ENCODE results near the gene FPR3.

Gene FPR3

GRCh38 chr19:51807925-51808324, 13.0 kb downstream of the FPR3 start:
- no peak for ATAC-seq

GRCh38 chr19:51808333-51808986, 13.5 kb downstream of the FPR3 start:
- no peak for ATAC-seq

- ATAC-seq: no peak
These were observed 14.8 kb downstream of the FPR3 start for GRCh38 chr19:51809787-51810186.

- no peak for ATAC-seq
These were observed 15.3 kb downstream of the FPR3 start for GRCh38 chr19:51810223-51810622.

- ATAC-seq: no peak
These were observed 16.4 kb downstream of the FPR3 start for GRCh38 chr19:51811344-51811743.

GRCh38 chr19:51815043-51815442, 20.1 kb downstream of the FPR3 start:
- no peak for ATAC-seq

GRCh38 chr19:51816711-51817110, 21.8 kb downstream of the FPR3 start:
- ATAC-seq: no peak

- no peak for ATAC-seq
These were observed 25.1 kb downstream of the FPR3 start for GRCh38 chr19:51820011-51820410.

- ATAC-seq: no peak
These were observed 26.0 kb downstream of the FPR3 start for GRCh38 chr19:51820831-51821446.

GRCh38 chr19:51821456-51821855, 26.5 kb downstream of the FPR3 start:
- ATAC-seq: no peak

GRCh38 chr19:51821921-51822320, 27.0 kb downstream of the FPR3 start:
- no peak for ATAC-seq

- no peak for ATAC-seq
These were observed 27.4 kb downstream of the FPR3 start for GRCh38 chr19:51822325-51822724.

GRCh38 chr19:51822946-51823345, 28.0 kb downstream of the FPR3 start:
- no peak for ATAC-seq

GRCh38 chr19:51824281-51825005, 29.5 kb downstream of the FPR3 start:
- no peak for ATAC-seq

- no peak for ATAC-seq
These were observed 35.3 kb downstream of the FPR3 start for GRCh38 chr19:51830274-51830673.

- no peak for ATAC-seq
These were observed 42.2 kb downstream of the FPR3 start for GRCh38 chr19:51837145-51837544.

- ATAC-seq: no peak
These were observed 67.1 kb downstream of the FPR3 start for GRCh38 chr19:51861870-51862622.

GRCh38 chr19:51873097-51873496, 78.1 kb downstream of the FPR3 start:
- ATAC-seq: no peak

All from activated CD4-positive, CD25-positive, alpha-beta regulatory T cell treated with anti-CD3 and anti-CD28 coated beads, Interleukin-2, amount 50 U/mL, for 24 hours (primary cell).